HEK293 (cell line): ENCODE measurements around the gene CREB3L1.
A peak's percentile ranks its signal among the peaks of the same experiment; 100 is the strongest.

Source experiments
- CTCF ChIA-PET: fragments of 350-600 bp; formaldehyde crosslinking; extraction: SDS; loops from one replicate; lab custom pipeline; 2021; ENCODE audit warnings: antibody characterized with exemption; lab: Yijun Ruan, JAX
- POLR2A ChIA-PET: fragments of 300-600 bp; formaldehyde crosslinking; extraction: SDS; loops from one replicate; lab custom pipeline; 2020; ENCODE audit warnings: antibody characterized with exemption, inconsistent platforms; lab: Yijun Ruan, JAX
- H3K27ac ChIP-seq: fragments of 200-500 bp; sonication (Bioruptor generic); 2 replicates; pipeline ENCODE4 v1.5.1; 2014; ENCODE audit warnings: low read depth, low read length, control low read depth, inconsistent platforms; ENCODE audit errors: extremely low read depth
- H3K36me3 ChIP-seq, 2 experiments: fragments of 200-500 bp in 1 of 2; sonication (Bioruptor generic) in 1 of 2; 1 replicate in 1 of 2; 2 replicates in 1 of 2; pipeline ENCODE4 v1.5.1; 2014 to 2017; ENCODE audit warnings: inconsistent platforms in 2 of 2, low read length in 2 of 2; ENCODE audit not compliant: control insufficient read depth in 2 of 2, insufficient read depth in 1 of 2
- H3K4me1 ChIP-seq: fragments of 200-500 bp; sonication (Bioruptor generic); 2 replicates; pipeline ENCODE4 v1.5.1; 2014; ENCODE audit warnings: mild to moderate bottlenecking, low read length, inconsistent platforms; ENCODE audit not compliant: control insufficient read depth, insufficient read depth
- H3K4me3 ChIP-seq: 2 replicates; pipeline ENCODE4 v1.5.1; 2011; ENCODE audit warnings: low read depth, mild to moderate bottlenecking, control low read depth, low read length, moderate library complexity
- H3K9me3 ChIP-seq: fragments of 200-500 bp; sonication (Bioruptor generic); 2 replicates; pipeline ENCODE4 v1.5.1; 2014; ENCODE audit warnings: low read depth, low read length, inconsistent platforms; ENCODE audit not compliant: control insufficient read depth, insufficient read depth
- OSR2 ChIP-seq: fragments of 450-650 bp; formaldehyde crosslinking; IDR thresholded peaks from 2 replicates; pipeline ENCODE4 v1.5.1; 2016; ENCODE audit warnings: missing biosample characterization, missing genetic modification characterization
- SP2 ChIP-seq: fragments of 450-650 bp; formaldehyde crosslinking; IDR thresholded peaks from 2 replicates; pipeline ENCODE4 v1.5.1; 2016; ENCODE audit warnings: missing biosample characterization, missing genetic modification characterization
- SP7 ChIP-seq: fragments of 450-650 bp; formaldehyde crosslinking; IDR thresholded peaks from 2 replicates; pipeline ENCODE4 v1.5.1; 2016; ENCODE audit warnings: missing biosample characterization, missing genetic modification characterization
- ZBTB21 ChIP-seq: fragments of 450-650 bp; formaldehyde crosslinking; IDR thresholded peaks from 2 replicates; pipeline ENCODE4 v1.5.1; 2017; ENCODE audit warnings: missing biosample characterization, missing genetic modification characterization
- ZFHX2 ChIP-seq: fragments of 450-650 bp; formaldehyde crosslinking; conservative IDR thresholded peaks from 2 replicates; pipeline ENCODE4 v1.5.1; 2016; ENCODE audit warnings: missing biosample characterization, missing genetic modification characterization
- ZNF175 ChIP-seq: fragments of 450-650 bp; formaldehyde crosslinking; IDR thresholded peaks from 2 replicates; pipeline ENCODE4 v1.5.1; 2016; ENCODE audit warnings: missing biosample characterization, missing genetic modification characterization
- ZNF37A ChIP-seq: fragments of 450-650 bp; IDR thresholded peaks from 2 replicates; pipeline ENCODE4 v1.5.1; 2018; ENCODE audit warnings: missing biosample characterization, missing genetic modification characterization
- ZNF473 ChIP-seq: fragments of 450-650 bp; formaldehyde crosslinking; IDR thresholded peaks from 2 replicates; pipeline ENCODE4 v1.5.1; 2017; ENCODE audit warnings: missing biosample characterization, missing genetic modification characterization
- ZNF529 ChIP-seq: fragments of 450-650 bp; formaldehyde crosslinking; IDR thresholded peaks from 2 replicates; pipeline ENCODE4 v1.5.1; 2017; ENCODE audit warnings: missing genetic modification characterization, missing biosample characterization; ENCODE audit not compliant: insufficient replicate concordance
- ZNF768 ChIP-seq: fragments of 450-650 bp; formaldehyde crosslinking; IDR thresholded peaks from 2 replicates; pipeline ENCODE4 v1.5.1; 2018; ENCODE audit warnings: missing biosample characterization, mild to moderate bottlenecking, missing genetic modification characterization
- ZNF777 ChIP-seq: fragments of 450-650 bp; formaldehyde crosslinking; IDR thresholded peaks from 2 replicates; pipeline ENCODE4 v1.5.1; 2017; ENCODE audit warnings: missing biosample characterization, missing genetic modification characterization, borderline replicate concordance
- ZSCAN30 ChIP-seq: fragments of 450-650 bp; IDR thresholded peaks from 2 replicates; pipeline ENCODE4 v1.5.1; 2018; ENCODE audit warnings: missing biosample characterization, mild to moderate bottlenecking, missing genetic modification characterization, moderate library complexity
- TF ChIP-seq, protein P1 (sequence below): fragments of 450-650 bp; formaldehyde crosslinking; conservative IDR thresholded peaks from 2 replicates; pipeline ENCODE4 v1.5.1; 2016; ENCODE audit warnings: low read depth, missing biosample characterization, missing genetic modification characterization
- TF ChIP-seq, protein P2 (sequence below): fragments of 450-650 bp; formaldehyde crosslinking; IDR thresholded peaks from 2 replicates; pipeline ENCODE4 v1.5.1; 2017; ENCODE audit warnings: missing biosample characterization, missing genetic modification characterization
- TF ChIP-seq, protein P3 (sequence below): fragments of 450-650 bp; formaldehyde crosslinking; IDR thresholded peaks from 2 replicates; pipeline ENCODE4 v1.5.1; 2016; ENCODE audit warnings: missing biosample characterization, missing genetic modification characterization
- TF ChIP-seq, protein P4 (sequence below): fragments of 450-650 bp; formaldehyde crosslinking; IDR thresholded peaks from 2 replicates; pipeline ENCODE4 v1.5.1; 2016; ENCODE audit warnings: missing biosample characterization, missing genetic modification characterization, borderline replicate concordance
- TF ChIP-seq, protein P5 (sequence below): fragments of 450-650 bp; formaldehyde crosslinking; IDR thresholded peaks from 2 replicates; pipeline ENCODE4 v1.5.1; 2016; ENCODE audit warnings: missing biosample characterization, missing genetic modification characterization
- TF ChIP-seq, protein P6 (sequence below): sonication (generic); formaldehyde crosslinking; IDR thresholded peaks from 2 replicates; pipeline ENCODE4 v1.8.1; 2022; ENCODE audit warnings: mild to moderate bottlenecking, moderate library complexity, missing genetic modification reagents

Gene CREB3L1

DNA sequence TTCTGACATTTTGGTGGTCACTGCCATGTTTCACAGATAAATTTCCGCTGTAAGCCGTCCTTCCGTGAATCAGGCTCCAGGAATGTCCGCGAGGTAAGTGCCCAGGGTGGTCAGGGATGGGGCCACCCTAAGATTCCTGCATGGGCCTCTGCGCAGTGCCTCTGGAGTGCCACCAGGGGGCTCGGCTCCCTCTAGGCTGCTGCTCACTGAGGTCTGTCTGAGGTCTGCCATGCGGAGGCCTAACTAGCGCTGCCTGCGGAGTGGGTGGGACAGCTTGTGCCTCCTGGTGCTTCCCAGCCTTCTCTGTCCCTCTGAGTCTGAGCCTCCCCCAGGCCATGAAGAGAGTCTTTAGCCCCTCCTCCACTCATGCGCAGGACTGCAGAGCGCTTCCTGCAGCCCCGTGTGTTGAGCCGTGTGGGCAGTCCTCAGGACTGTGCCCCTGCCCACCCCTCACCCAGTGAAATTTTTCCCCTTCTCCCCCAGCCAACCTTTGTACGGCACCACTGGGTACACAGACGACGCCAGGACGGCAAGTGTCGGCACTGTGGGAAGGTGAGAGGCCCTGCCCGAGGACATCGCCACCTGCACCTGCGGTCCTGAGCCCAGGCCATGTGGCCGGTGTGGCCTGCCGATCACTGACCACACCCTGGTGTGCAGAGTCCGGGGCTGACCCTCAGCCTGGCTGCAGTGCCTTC lies 92.1 kb downstream of the CREB3L1 start:
- H3K27ac ChIP-seq: no peak overlapping the region
- ChIA-PET POLR2A (no interaction called here), CTCF (interaction anchor here (0.6 to 5.6 kb wide), 11 partner anchors 8 to 512 kb away, joined by 3 to 98 read pairs (median 5); partner anchors contain the start of genes CHRM4 and DGKZ)
- TF ChIP-seq, protein P1, sequence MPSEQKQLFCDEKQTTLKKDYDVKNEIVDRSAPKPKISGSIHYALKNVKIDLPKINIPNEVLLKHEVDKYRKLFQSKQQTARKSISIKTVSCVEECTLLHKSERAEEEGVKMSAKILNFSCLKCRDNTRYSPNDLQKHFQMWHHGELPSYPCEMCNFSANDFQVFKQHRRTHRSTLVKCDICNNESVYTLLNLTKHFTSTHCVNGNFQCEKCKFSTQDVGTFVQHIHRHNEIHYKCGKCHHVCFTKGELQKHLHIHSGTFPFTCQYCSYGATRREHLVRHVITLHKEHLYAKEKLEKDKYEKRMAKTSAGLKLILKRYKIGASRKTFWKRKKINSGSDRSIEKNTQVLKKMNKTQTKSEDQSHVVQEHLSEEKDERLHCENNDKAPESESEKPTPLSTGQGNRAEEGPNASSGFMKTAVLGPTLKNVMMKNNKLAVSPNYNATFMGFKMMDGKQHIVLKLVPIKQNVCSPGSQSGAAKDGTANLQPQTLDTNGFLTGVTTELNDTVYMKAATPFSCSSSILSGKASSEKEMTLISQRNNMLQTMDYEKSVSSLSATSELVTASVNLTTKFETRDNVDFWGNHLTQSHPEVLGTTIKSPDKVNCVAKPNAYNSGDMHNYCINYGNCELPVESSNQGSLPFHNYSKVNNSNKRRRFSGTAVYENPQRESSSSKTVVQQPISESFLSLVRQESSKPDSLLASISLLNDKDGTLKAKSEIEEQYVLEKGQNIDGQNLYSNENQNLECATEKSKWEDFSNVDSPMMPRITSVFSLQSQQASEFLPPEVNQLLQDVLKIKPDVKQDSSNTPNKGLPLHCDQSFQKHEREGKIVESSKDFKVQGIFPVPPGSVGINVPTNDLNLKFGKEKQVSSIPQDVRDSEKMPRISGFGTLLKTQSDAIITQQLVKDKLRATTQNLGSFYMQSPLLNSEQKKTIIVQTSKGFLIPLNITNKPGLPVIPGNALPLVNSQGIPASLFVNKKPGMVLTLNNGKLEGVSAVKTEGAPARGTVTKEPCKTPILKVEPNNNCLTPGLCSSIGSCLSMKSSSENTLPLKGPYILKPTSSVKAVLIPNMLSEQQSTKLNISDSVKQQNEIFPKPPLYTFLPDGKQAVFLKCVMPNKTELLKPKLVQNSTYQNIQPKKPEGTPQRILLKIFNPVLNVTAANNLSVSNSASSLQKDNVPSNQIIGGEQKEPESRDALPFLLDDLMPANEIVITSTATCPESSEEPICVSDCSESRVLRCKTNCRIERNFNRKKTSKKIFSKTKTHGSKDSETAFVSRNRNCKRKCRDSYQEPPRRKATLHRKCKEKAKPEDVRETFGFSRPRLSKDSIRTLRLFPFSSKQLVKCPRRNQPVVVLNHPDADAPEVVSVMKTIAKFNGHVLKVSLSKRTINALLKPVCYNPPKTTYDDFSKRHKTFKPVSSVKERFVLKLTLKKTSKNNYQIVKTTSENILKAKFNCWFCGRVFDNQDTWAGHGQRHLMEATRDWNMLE (tag by site-specific recombination): no peak
- TF ChIP-seq ZNF175 (no peak), ZBTB21 (tag by site-specific recombination) (no peak), ZNF37A (tag by site-specific recombination) (no peak), SP2 (tag by site-specific recombination) (peak; percentile 14; the same call in 1 of the 2 replicates), ZNF768 (no peak), ZNF529 (tag by site-specific recombination) (no peak), SP7 (no peak), OSR2 (tag by site-specific recombination) (no peak), ZNF473 (no peak), ZFHX2 (tag by site-specific recombination) (peak; percentile 53), ZSCAN30 (tag by site-specific recombination) (peak; percentile 58; the same call in 1 of the 2 replicates), ZNF777 (tag by site-specific recombination) (no peak)
- TF ChIP-seq, protein P2, sequence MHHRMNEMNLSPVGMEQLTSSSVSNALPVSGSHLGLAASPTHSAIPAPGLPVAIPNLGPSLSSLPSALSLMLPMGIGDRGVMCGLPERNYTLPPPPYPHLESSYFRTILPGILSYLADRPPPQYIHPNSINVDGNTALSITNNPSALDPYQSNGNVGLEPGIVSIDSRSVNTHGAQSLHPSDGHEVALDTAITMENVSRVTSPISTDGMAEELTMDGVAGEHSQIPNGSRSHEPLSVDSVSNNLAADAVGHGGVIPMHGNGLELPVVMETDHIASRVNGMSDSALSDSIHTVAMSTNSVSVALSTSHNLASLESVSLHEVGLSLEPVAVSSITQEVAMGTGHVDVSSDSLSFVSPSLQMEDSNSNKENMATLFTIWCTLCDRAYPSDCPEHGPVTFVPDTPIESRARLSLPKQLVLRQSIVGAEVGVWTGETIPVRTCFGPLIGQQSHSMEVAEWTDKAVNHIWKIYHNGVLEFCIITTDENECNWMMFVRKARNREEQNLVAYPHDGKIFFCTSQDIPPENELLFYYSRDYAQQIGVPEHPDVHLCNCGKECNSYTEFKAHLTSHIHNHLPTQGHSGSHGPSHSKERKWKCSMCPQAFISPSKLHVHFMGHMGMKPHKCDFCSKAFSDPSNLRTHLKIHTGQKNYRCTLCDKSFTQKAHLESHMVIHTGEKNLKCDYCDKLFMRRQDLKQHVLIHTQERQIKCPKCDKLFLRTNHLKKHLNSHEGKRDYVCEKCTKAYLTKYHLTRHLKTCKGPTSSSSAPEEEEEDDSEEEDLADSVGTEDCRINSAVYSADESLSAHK (tag by site-specific recombination): no peak
- TF ChIP-seq, protein P3, sequence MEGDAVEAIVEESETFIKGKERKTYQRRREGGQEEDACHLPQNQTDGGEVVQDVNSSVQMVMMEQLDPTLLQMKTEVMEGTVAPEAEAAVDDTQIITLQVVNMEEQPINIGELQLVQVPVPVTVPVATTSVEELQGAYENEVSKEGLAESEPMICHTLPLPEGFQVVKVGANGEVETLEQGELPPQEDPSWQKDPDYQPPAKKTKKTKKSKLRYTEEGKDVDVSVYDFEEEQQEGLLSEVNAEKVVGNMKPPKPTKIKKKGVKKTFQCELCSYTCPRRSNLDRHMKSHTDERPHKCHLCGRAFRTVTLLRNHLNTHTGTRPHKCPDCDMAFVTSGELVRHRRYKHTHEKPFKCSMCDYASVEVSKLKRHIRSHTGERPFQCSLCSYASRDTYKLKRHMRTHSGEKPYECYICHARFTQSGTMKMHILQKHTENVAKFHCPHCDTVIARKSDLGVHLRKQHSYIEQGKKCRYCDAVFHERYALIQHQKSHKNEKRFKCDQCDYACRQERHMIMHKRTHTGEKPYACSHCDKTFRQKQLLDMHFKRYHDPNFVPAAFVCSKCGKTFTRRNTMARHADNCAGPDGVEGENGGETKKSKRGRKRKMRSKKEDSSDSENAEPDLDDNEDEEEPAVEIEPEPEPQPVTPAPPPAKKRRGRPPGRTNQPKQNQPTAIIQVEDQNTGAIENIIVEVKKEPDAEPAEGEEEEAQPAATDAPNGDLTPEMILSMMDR (tag by site-specific recombination): peak; percentile 76
- TF ChIP-seq, protein P4, sequence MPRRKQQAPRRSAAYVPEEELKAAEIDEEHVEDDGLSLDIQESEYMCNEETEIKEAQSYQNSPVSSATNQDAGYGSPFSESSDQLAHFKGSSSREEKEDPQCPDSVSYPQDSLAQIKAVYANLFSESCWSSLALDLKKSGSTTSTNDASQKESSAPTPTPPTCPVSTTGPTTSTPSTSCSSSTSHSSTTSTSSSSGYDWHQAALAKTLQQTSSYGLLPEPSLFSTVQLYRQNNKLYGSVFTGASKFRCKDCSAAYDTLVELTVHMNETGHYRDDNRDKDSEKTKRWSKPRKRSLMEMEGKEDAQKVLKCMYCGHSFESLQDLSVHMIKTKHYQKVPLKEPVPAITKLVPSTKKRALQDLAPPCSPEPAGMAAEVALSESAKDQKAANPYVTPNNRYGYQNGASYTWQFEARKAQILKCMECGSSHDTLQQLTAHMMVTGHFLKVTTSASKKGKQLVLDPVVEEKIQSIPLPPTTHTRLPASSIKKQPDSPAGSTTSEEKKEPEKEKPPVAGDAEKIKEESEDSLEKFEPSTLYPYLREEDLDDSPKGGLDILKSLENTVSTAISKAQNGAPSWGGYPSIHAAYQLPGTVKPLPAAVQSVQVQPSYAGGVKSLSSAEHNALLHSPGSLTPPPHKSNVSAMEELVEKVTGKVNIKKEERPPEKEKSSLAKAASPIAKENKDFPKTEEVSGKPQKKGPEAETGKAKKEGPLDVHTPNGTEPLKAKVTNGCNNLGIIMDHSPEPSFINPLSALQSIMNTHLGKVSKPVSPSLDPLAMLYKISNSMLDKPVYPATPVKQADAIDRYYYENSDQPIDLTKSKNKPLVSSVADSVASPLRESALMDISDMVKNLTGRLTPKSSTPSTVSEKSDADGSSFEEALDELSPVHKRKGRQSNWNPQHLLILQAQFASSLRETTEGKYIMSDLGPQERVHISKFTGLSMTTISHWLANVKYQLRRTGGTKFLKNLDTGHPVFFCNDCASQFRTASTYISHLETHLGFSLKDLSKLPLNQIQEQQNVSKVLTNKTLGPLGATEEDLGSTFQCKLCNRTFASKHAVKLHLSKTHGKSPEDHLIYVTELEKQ: no peak
- TF ChIP-seq, protein P5, sequence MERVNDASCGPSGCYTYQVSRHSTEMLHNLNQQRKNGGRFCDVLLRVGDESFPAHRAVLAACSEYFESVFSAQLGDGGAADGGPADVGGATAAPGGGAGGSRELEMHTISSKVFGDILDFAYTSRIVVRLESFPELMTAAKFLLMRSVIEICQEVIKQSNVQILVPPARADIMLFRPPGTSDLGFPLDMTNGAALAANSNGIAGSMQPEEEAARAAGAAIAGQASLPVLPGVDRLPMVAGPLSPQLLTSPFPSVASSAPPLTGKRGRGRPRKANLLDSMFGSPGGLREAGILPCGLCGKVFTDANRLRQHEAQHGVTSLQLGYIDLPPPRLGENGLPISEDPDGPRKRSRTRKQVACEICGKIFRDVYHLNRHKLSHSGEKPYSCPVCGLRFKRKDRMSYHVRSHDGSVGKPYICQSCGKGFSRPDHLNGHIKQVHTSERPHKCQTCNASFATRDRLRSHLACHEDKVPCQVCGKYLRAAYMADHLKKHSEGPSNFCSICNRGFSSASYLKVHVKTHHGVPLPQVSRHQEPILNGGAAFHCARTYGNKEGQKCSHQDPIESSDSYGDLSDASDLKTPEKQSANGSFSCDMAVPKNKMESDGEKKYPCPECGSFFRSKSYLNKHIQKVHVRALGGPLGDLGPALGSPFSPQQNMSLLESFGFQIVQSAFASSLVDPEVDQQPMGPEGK (tag by site-specific recombination): no peak
- TF ChIP-seq, protein P6, sequence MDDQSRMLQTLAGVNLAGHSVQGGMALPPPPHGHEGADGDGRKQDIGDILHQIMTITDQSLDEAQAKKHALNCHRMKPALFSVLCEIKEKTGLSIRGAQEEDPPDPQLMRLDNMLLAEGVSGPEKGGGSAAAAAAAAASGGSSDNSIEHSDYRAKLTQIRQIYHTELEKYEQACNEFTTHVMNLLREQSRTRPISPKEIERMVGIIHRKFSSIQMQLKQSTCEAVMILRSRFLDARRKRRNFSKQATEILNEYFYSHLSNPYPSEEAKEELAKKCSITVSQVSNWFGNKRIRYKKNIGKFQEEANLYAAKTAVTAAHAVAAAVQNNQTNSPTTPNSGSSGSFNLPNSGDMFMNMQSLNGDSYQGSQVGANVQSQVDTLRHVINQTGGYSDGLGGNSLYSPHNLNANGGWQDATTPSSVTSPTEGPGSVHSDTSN: peak; percentile 50

More for the DNA sequence above, 92.1 kb downstream of the CREB3L1 start:
- H3K9me3 ChIP-seq: no peaks in the 10 kb centered on the region
- H3K36me3 ChIP-seq: peaks cover 0 to 56% of the 10 kb centered on the region in 2 experiments; a peak in 1 of 3 replicates
- H3K4me1 ChIP-seq: no peaks in the 10 kb centered on the region
- no peak overlapping the region for H3K4me3 ChIP-seq
